ENCODE data around the gene SAMD7. TPM values are rescaled to one million over a fixed set of nuclear protein-coding genes. Genes with fewer than 3 reads are reported as not detected.

SAMD7 gene
- total RNA-seq, 2 experiments from 2014 or later: not detected

GRCh38 chr3:169895072-169895471, 16.3 kb upstream of the SAMD7 start:
- H3K27ac ChIP-seq (ENCODE audit: low read depth in 1 of 2, low read length in 2 of 2): no peak overlapping the region
- TF ChIP-seq, protein P1, sequence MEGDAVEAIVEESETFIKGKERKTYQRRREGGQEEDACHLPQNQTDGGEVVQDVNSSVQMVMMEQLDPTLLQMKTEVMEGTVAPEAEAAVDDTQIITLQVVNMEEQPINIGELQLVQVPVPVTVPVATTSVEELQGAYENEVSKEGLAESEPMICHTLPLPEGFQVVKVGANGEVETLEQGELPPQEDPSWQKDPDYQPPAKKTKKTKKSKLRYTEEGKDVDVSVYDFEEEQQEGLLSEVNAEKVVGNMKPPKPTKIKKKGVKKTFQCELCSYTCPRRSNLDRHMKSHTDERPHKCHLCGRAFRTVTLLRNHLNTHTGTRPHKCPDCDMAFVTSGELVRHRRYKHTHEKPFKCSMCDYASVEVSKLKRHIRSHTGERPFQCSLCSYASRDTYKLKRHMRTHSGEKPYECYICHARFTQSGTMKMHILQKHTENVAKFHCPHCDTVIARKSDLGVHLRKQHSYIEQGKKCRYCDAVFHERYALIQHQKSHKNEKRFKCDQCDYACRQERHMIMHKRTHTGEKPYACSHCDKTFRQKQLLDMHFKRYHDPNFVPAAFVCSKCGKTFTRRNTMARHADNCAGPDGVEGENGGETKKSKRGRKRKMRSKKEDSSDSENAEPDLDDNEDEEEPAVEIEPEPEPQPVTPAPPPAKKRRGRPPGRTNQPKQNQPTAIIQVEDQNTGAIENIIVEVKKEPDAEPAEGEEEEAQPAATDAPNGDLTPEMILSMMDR (IDR thresholded peaks at IDR 0.05): no peak
- H3K4me3 Mint-ChIP-seq: no peak overlapping the region
- intact Hi-C loops (cut with DNase I, micrococcal nuclease): no loop called here
- no peaks in the 10 kb centered on the region for H3K9me3 ChIP-seq (ENCODE audit: control insufficient read depth in 1 of 2, insufficient read depth in 1 of 2, low read length in 2 of 2)
- H3K27ac Mint-ChIP-seq: no peak overlapping the region
- CTCF ChIA-PET: no interaction called here
- no peaks in the 10 kb centered on the region for H3K36me3 Mint-ChIP-seq (ENCODE audit: low read depth)
- peaks cover 2% of the 10 kb centered on the region for H3K9me3 Mint-ChIP-seq
- no peaks in the 10 kb centered on the region for H3K27me3 Mint-ChIP-seq
- ATAC-seq (ENCODE audit: poor library complexity) (no peak), DNase-seq (no peak)
- POLR2A ChIA-PET: no interaction called here
- no peaks in the 10 kb centered on the region for H3K36me3 ChIP-seq (ENCODE audit: insufficient read depth, low read length)
- H3K27me3 ChIP-seq (ENCODE audit: control insufficient read depth in 1 of 2, insufficient read depth in 2 of 2, low read length in 2 of 2): no peaks in the 10 kb centered on the region
- no peaks in the 10 kb centered on the region for H3K4me1 Mint-ChIP-seq (ENCODE audit: low read depth)
- H3K4me3 ChIP-seq (ENCODE audit: low read length): no peak overlapping the region
- H3K4me1 ChIP-seq (ENCODE audit: insufficient read depth, low read length): no peaks in the 10 kb centered on the region

DNA sequence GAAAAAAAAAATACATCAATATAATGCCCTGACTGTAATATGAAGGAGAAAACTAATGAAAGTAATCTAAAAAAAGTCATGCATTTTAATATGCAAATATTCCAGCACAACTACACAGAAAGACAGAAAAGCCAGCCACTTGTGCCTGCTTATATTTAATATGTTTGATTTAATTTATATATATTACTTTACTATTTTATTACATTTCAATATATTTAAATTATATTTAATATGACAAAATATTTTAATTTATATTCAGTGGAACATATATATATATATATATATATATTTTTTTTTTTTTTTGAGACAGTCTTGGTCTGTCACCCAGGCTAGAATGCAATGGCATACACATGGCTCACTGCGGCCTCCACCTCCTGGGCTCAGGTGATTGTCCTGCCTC, 14.1 kb upstream of the SAMD7 start:
- TF ChIP-seq, protein P1 (IDR thresholded peaks at IDR 0.05): no peak
- H3K9me3 Mint-ChIP-seq: peaks cover 7% of the 10 kb centered on the region
- H3K4me1 Mint-ChIP-seq (ENCODE audit: low read depth): no peaks in the 10 kb centered on the region
- no peaks in the 10 kb centered on the region for H3K4me1 ChIP-seq (ENCODE audit: insufficient read depth, low read length)
- no peaks in the 10 kb centered on the region for H3K36me3 ChIP-seq (ENCODE audit: insufficient read depth, low read length)
- no peak overlapping the region for H3K4me3 ChIP-seq (ENCODE audit: low read length)
- no peak overlapping the region for H3K4me3 Mint-ChIP-seq
- H3K36me3 Mint-ChIP-seq (ENCODE audit: low read depth): peaks cover 10% of the 10 kb centered on the region
- ATAC-seq (ENCODE audit: poor library complexity): no peak
- CTCF ChIA-PET: no interaction called here
- no peak for DNase-seq
- H3K27ac ChIP-seq (ENCODE audit: low read depth in 1 of 2, low read length in 2 of 2): no peak overlapping the region
- H3K27me3 ChIP-seq (ENCODE audit: control insufficient read depth in 1 of 2, insufficient read depth in 2 of 2, low read length in 2 of 2): no peaks in the 10 kb centered on the region
- intact Hi-C loops (cut with DNase I, micrococcal nuclease): no loop called here
- H3K27ac Mint-ChIP-seq: no peak overlapping the region
- no peaks in the 10 kb centered on the region for H3K27me3 Mint-ChIP-seq
- POLR2A ChIA-PET: no interaction called here
- H3K9me3 ChIP-seq (ENCODE audit: control insufficient read depth in 1 of 2, insufficient read depth in 1 of 2, low read length in 2 of 2): peaks cover 5 to 18% of the 10 kb centered on the region in 2 experiments

GRCh38 chr3:169901453-169901852, 9.9 kb upstream of the SAMD7 start:
- no peaks in the 10 kb centered on the region for H3K4me1 Mint-ChIP-seq (ENCODE audit: low read depth)
- POLR2A ChIA-PET: no interaction called here
- no peak overlapping the region for H3K27ac Mint-ChIP-seq
- TF ChIP-seq, protein P1 (IDR thresholded peaks at IDR 0.05): no peak
- peaks cover 10% of the 10 kb centered on the region for H3K36me3 Mint-ChIP-seq (ENCODE audit: low read depth)
- H3K9me3 Mint-ChIP-seq: peaks cover 7% of the 10 kb centered on the region
- intact Hi-C loops (cut with DNase I, micrococcal nuclease): no loop called here
- H3K27ac ChIP-seq (ENCODE audit: low read depth in 1 of 2, low read length in 2 of 2): no peak overlapping the region
- no peaks in the 10 kb centered on the region for H3K27me3 ChIP-seq (ENCODE audit: control insufficient read depth in 1 of 2, insufficient read depth in 2 of 2, low read length in 2 of 2)
- H3K4me3 ChIP-seq (ENCODE audit: low read length): no peak overlapping the region
- H3K36me3 ChIP-seq (ENCODE audit: insufficient read depth, low read length): no peaks in the 10 kb centered on the region
- CTCF ChIA-PET: no interaction called here
- no peaks in the 10 kb centered on the region for H3K4me1 ChIP-seq (ENCODE audit: insufficient read depth, low read length)
- ATAC-seq (ENCODE audit: poor library complexity): no peak
- peaks cover 8 to 22% of the 10 kb centered on the region in 2 experiments for H3K9me3 ChIP-seq (ENCODE audit: control insufficient read depth in 1 of 2, insufficient read depth in 1 of 2, low read length in 2 of 2)
- DNase-seq: no peak
- H3K4me3 Mint-ChIP-seq: no peak overlapping the region
- H3K27me3 Mint-ChIP-seq: no peaks in the 10 kb centered on the region

Measured in CD4-positive, alpha-beta T cell (primary cell).